ENCODE data around the gene PIEZO1. TPM values are rescaled to one million over a fixed set of nuclear protein-coding genes. Genes with fewer than 3 reads are reported as not detected.

Gene PIEZO1
- total and polyA plus RNA-seq, 9 of the 15 experiments (the other 6 are each of a cell fraction or from before 2014, with no cell fraction given) = 3.6 to 432 (median 131) TPM

- H3K4me3 ChIP-seq = no peak overlapping the region
- H3K79me2 ChIP-seq (ENCODE audit: control insufficient read depth, insufficient read depth, low read length) = peaks cover 100% of the 10 kb centered on the region
- in situ Hi-C loops (cut with MboI) (no loop called here), intact Hi-C loops (cut with micrococcal nuclease) (no loop called here)
- H3K27me3 ChIP-seq (ENCODE audit: control insufficient read depth in 2 of 2, insufficient read depth in 2 of 2, low read length in 2 of 2) = no peaks in the 10 kb centered on the region
- BruUV-seq (replicated peaks) = no TSS peak
- H3K9me3 ChIP-seq (replicated peaks; ENCODE audit: control insufficient read depth, insufficient read depth, low read depth, low read length) = no peaks in the 10 kb centered on the region
- H3K36me3 ChIP-seq (ENCODE audit: control insufficient read depth, insufficient read depth, low read length) = peaks cover 69% of the 10 kb centered on the region
- ChIA-PET CTCF (ENCODE audit: low intra/inter-chr PET ratio) (interaction anchor here (0.6 kb wide), 1 partner anchor 205 kb away, joined by 7 read pairs; no protein-coding TSS in a partner anchor), POLR2A (interaction anchor here (0.5 to 7.0 kb wide), 10 partner anchors 9 to 971 kb away, joined by 3 to 47 read pairs (median 3); partner anchors contain the start of gene APRT)
- H3K4me1 ChIP-seq (replicated peaks in 1 of 2; ENCODE audit: control insufficient read depth in 2 of 2, insufficient read depth in 2 of 2, low read length in 2 of 2) = peaks cover 57 to 98% of the 10 kb centered on the region in 2 experiments
- WGBS (ENCODE audit: insufficient coverage, low coverage, missing lambda C conversion rate) = 88% methylated on average over 30 of the region's 30 CpGs
- H2AFZ ChIP-seq (ENCODE audit: low read depth, low read length) = no peak overlapping the region
- H3K9me1 ChIP-seq (ENCODE audit: control insufficient read depth, insufficient read depth, low read length) = peaks cover 5% of the 10 kb centered on the region
- H3K9ac ChIP-seq (ENCODE audit: insufficient read depth in 1 of 2, low read depth in 2 of 2, low read length in 2 of 2) = peak overlapping the region in 1 of 2 experiments; percentile 99; a peak in 3 of 4 replicates
- DNase-seq (ENCODE audit: extremely low read depth in 1 of 4, low spot score in 3 of 4) (no peak), FAIRE-seq (no peak), ATAC-seq (no peak)
- H3K4me2 ChIP-seq (ENCODE audit: insufficient read depth, low read length) = 0 out of 2 replicates have a peak overlapping the region, but pooled peaks have one; percentile 78
- peaks cover 24% of the 10 kb centered on the region for H4K20me1 ChIP-seq (replicated peaks; ENCODE audit: control insufficient read depth, insufficient read depth, low read length)
- peak overlapping the region; percentile 38; the same call in 2 of the 3 replicates for H3K27ac ChIP-seq (ENCODE audit: extremely low read depth, low read depth, low read length)
- TF ChIP-seq ZNF217 (CRISPR knock-in tag; IDR thresholded peaks at IDR 0.05) (no peak), POLR2G (IDR thresholded peaks at IDR 0.05; ENCODE audit: low read depth, low read length) (peak; percentile 57), ZNF12 (CRISPR knock-in tag; IDR thresholded peaks at IDR 0.05) (no peak), AFF1 (IDR thresholded peaks at IDR 0.05; ENCODE audit: low read depth in 1 of 2, partially characterized antibody in 2 of 2) (no peak), MBD1 (CRISPR knock-in tag; IDR thresholded peaks at IDR 0.05) (0 out of 2 replicates have a peak, but pooled peaks have one; percentile 49), FIP1L1 (IDR thresholded peaks at IDR 0.05; ENCODE audit: low read depth, low read length, poor library complexity, severe bottlenecking) (peak; percentile 55), LARP7 (IDR thresholded peaks at IDR 0.05) (no peak), SREBF2 (CRISPR knock-in tag; IDR thresholded peaks at IDR 0.05) (no peak), RBFOX2 (IDR thresholded peaks at IDR 0.05; ENCODE audit: low read depth, low read length) (peak; percentile 67), PHTF2 (CRISPR knock-in tag; IDR thresholded peaks at IDR 0.05) (no peak), BACH1 (tag; IDR thresholded peaks at IDR 0.05) (no peak), ETV6 (IDR thresholded peaks at IDR 0.05; ENCODE audit: borderline replicate concordance in 1 of 2, low read depth in 2 of 2, low read length in 1 of 2) (no peak), ETV6 (CRISPR knock-in tag; IDR thresholded peaks at IDR 0.05; ENCODE audit: borderline replicate concordance) (no peak)
- TF ChIP-seq, protein P1, sequence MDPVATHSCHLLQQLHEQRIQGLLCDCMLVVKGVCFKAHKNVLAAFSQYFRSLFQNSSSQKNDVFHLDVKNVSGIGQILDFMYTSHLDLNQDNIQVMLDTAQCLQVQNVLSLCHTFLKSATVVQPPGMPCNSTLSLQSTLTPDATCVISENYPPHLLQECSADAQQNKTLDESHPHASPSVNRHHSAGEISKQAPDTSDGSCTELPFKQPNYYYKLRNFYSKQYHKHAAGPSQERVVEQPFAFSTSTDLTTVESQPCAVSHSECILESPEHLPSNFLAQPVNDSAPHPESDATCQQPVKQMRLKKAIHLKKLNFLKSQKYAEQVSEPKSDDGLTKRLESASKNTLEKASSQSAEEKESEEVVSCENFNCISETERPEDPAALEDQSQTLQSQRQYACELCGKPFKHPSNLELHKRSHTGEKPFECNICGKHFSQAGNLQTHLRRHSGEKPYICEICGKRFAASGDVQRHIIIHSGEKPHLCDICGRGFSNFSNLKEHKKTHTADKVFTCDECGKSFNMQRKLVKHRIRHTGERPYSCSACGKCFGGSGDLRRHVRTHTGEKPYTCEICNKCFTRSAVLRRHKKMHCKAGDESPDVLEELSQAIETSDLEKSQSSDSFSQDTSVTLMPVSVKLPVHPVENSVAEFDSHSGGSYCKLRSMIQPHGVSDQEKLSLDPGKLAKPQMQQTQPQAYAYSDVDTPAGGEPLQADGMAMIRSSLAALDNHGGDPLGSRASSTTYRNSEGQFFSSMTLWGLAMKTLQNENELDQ (CRISPR knock-in tag; IDR thresholded peaks at IDR 0.05; ENCODE audit: borderline replicate concordance) = no peak
These were observed 6.4 kb downstream of the PIEZO1 start for GRCh38 chr16:88778541-88779065.
